ENCODE data around the gene PHKA1.
"Not testable (repeated sequence)": the region's sequence is repeated elsewhere in the genome, so short reads cannot be mapped to it uniquely, and the experiment has no call there.

Gene PHKA1

DNA sequence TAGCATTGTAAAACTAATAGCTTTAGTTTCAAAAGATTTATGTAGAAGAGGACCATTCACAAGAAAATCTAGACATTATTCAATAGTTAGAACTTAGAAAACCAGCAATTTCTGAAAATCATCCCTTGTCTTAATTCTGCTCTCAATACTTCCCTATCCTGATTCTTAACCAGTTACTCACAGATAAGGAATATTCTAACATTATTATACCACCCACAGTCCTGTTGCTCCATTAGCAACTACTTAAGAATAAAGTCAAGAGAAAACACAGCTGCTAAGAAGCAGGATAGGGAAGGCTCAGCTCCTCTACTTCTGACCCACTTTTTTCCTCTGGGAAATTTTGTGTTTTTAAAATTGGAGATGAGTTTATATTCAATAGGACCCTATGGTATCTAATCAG is 47.7 kb downstream of the PHKA1 start:
- no peak for DNase-seq (ENCODE audit: low spot score)

DNA sequence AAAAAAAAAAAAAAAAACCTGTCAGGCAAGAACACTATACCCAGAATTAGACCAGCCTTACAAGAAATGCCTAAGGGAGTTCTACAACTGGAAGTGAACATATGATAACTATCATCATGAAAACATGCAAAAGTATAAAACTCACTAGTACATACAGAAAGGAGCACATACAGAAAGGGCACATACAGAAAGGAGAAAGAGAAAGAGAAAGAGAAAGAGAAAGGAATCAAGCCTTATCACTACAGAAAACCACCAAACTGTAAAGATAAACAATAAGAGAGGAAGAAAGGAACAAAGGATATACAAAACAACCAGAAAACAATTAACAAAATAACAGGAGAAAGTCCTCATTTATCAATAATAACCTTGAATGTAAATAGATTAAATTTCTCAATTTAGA is 50.4 kb downstream of the PHKA1 start:
- no peak for DNase-seq (ENCODE audit: low spot score)

- DNase-seq (ENCODE audit: low spot score) = no peak
Observed at GRCh38 chrX:72662020-72662747, 51.9 kb downstream of the PHKA1 start.

DNA sequence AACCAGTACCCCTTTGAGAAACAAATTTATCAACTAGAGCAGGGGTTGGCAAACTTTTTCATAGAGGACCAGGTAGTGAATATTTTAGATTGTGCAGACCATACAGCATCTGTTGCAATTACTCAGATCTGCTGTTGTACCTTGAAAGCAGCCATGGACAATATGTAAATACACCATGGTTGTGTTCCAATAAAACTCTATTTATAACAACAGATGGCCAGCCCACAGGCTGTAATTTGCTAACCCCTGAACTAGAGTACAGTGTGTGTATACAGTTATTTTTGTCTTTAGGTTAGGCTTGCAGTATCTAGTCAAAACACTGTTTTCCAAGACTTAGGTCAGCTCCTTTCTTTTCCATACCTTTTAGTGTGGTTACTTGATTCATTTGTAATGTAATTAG is 54.4 kb downstream of the PHKA1 start:
- DNase-seq (ENCODE audit: low spot score) = no peak

- DNase-seq (ENCODE audit: low spot score) = no peak
Observed at GRCh38 chrX:72652082-72652481, 62.0 kb downstream of the PHKA1 start.

GRCh38 chrX:72644946-72645345 is 69.2 kb downstream of the PHKA1 start:
- no peak for DNase-seq (ENCODE audit: low spot score)

DNA sequence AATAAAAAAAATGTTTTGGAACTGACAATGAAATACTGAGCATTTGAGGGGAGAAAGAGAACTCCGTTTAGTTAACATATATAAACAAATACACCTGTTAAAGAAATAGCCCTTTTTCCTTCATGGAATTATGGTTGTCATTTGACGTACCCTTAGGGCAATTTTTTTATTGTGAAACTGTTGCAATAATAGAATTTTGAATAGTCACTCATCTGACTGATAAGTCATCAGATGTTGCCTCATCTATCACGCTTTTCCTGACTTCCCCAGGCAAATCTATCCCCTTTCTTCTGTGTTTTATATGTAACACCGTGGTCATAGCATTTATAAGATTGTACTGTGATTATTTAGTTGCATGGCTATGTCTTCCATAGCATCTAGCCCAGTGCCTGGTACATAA is 72.5 kb downstream of the PHKA1 start:
- DNase-seq (ENCODE audit: low spot score) = no peak

- DNase-seq (ENCODE audit: low spot score) = no peak
Observed at GRCh38 chrX:72635930-72636329, 78.2 kb downstream of the PHKA1 start.

DNA sequence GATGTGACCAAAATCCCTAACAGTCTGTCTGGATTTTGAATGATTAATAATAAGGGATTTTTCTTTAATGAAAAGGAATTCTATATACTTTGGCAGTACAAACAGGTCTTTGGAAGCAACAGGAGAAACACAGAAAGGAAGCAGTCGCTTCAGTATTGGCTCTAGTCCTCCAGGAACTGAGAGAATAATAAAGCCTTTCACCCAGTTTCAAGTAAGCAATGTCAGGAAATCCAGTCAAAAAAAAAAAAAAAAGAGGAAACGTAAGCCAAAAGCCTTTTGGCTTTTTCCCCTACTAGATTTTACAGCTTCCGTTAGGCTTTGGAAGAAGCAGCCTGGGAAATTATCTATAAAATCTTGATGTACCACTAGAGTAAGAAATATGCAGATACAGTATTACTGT is 79.8 kb downstream of the PHKA1 start:
- no peak for DNase-seq (ENCODE audit: low spot score)

DNA sequence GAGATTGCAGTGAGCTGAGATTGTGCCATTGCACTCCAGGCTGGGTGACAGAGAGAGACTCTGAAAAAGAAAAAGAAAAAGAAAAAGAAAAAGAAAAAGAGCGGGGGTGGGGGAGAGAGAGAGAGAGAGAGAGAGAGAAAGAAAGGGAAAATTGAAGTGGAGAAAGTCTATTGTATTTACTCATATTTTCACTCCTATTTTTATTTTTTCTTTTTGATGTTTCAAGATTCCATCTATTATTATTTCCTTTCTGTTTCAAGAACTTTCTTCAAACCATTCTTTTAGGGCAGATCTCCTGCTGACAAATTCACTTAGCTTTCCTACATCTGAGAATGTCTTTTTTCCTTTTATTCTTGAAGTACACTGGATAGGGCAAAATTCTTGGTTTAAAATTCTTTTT is 83.9 kb downstream of the PHKA1 start:
- DNase-seq (ENCODE audit: low spot score) = no peak

GRCh38 chrX:72624194-72624593 is 89.9 kb downstream of the PHKA1 start:
- no peak for DNase-seq (ENCODE audit: low spot score)

DNA sequence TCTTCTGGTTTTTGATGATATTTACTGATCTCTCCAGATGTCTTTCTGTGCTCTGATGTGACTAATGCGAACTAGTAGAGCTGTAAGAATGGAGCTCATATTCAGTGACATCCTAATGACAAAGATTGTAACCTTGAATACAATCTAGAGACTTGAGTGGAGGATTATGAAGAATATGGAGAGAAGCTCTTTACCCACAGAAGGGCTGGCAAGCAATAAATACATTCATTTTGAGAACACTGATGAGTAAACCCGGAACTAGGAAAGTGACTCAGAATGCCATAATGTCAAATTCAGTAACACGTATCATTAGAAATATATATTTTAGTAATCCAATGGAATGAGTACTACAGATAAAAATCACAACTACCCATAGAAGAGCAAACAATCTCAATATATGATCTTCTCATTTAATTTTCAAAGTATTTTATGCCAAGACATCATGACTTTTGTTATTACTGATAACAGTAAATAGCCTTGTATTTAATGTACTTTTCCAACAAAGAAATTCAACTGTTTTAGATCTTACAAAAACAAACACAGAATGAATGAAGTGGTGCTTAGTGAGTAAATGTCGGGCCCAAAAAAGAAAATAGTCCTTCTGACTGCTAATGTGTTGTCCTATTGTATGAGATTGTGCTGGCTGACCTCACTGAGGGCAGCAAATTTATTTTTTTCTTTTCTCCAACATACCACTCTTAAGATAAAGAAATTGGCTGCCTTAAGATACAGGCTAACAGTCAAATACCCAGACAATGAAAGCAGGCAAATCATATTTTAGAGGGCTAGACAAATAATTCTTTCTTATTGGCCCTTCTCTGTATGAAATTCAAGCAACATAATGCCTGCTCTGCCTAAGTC is 92.3 kb downstream of the PHKA1 start:
- DNase-seq (ENCODE audit: low spot score) = no peak

DNA sequence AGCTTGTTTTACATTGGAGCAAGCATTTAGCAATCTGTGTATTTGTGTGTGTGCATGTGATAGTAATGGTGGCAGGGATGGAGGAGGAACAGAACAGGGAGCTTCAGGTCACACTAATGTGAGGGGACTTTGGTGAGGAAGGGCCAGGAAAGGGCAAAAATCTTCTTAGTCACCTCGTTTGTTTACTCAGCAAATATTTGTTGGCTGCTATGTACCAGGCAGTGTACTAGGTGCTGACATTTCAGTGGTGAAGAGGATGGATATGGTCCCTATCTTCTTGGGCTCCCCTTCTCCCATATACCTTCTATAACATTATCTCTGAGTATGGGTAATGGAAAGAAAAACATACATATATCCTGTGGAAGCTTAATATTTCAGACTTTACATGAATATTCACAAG is 92.9 kb downstream of the PHKA1 start:
- DNase-seq (ENCODE audit: low spot score) = no peak

GRCh38 chrX:72620550-72621145 is 93.5 kb downstream of the PHKA1 start:
- DNase-seq (ENCODE audit: low spot score) = no peak

DNA sequence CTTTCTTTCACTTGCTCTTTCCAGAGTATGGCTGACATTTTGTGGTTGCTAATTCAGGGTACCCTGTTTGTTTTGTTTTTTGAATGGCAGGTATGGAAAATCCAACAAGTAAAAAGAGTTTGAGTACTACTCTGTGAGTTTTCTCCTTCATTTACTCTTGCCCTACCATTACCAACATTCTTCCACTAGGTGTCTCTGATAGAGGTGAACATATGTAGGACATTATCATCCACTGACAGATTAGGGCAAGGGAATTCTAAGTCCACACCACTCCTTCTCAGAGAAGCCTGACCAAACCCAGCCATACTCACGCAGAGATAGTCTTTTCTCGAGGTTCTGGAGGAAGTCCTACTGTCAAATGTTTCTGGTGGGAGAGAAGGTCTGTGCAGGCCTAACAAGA is 104.8 kb downstream of the PHKA1 start:
- no peak for DNase-seq (ENCODE audit: low spot score)

GRCh38 chrX:72604705-72605104 is 109.4 kb downstream of the PHKA1 start:
- DNase-seq (ENCODE audit: low spot score) = no peak

DNA sequence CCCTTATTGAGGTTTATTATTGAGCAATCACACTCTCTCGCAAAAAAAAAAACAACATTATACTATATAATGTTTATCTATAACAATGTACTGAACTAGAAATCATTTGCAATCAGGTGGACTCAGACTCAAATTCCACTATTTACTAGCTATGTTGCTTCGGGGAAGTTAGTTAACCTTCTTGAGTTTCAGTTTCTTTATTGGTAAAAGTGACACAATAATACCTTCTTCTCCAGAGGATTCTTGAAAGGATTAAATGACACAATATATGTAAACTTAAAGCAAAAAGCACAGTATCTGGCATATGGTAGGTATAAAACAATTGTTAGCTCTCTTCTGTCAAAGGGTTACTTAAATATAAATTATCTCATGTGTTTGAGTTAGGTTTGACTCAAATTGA is 110.0 kb downstream of the PHKA1 start:
- no peak for DNase-seq (ENCODE audit: low spot score)

- DNase-seq (ENCODE audit: low spot score) = not testable (repeated sequence)
Observed at GRCh38 chrX:72591038-72591437, 123.1 kb downstream of the PHKA1 start.

- DNase-seq (ENCODE audit: low spot score) = no peak
Observed at GRCh38 chrX:72584163-72584562, 129.9 kb downstream of the PHKA1 start.

- no peak for DNase-seq (ENCODE audit: low spot score)
Observed at GRCh38 chrX:72576141-72576894, 137.8 kb downstream of the PHKA1 start.

DNA sequence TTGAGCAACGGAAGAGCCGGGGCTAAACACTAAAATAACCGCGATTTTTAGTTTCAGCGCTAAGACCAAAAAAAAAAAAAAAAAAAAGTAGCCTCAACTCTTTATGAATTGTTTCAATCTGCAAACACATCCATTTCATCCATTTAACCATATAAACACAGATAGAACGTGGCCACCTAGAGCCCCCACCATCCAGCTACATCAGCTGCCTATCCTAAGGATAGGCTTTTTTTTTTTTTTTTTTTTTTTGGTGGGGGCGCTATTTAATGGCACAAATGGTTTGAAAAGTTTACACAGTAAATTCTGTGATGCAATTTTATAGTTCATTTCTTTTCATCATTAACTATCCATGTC is 141.0 kb downstream of the PHKA1 start:
- DNase-seq (ENCODE audit: low spot score) = no peak
